Gastrocnemius medialis (tissue), 4 donors: ENCODE measurements around the gene RORC. TPM values are rescaled to one million over a fixed set of nuclear protein-coding genes. Genes with fewer than 3 reads are reported as not detected.

Experiments used
- ATAC-seq, 2 donors: fragments of 150-250 bp; one replicate each; pipeline ENCODE4 v1.9.1; 2016
- DNase-seq, 2 donors: peaks; one replicate each; pipeline ENCODE4 v3.0.0-alpha.2; 2019
- H3K27ac ChIP-seq, 4 donors: fragments of 200-600 bp; sonication (generic); 1 replicate in 1 of 4; 2 replicates in 3 of 4; pipeline ENCODE4 v1.5.1; 2016 to 2018; ENCODE audit warnings: mild to moderate bottlenecking in 2 of 4, moderate library complexity in 1 of 4
- H3K27me3 ChIP-seq, 3 donors: fragments of 200-600 bp; sonication (generic) in 2 of 3; 1 replicate in 1 of 3; 2 replicates in 2 of 3; pipeline versions ENCODE4 v1.5.1 to v1.6.0; 2016 to 2019; ENCODE audit warnings: mild to moderate bottlenecking in 1 of 3, moderate library complexity in 1 of 3
- H3K36me3 ChIP-seq, 2 donors: fragments of 200-600 bp; sonication (generic) in 1 of 2; one replicate each; pipeline ENCODE4 v1.5.1; 2017 to 2018
- H3K4me1 ChIP-seq, 2 donors: fragments of 200-600 bp; sonication (generic) in 1 of 2; one replicate each; pipeline ENCODE4 v1.5.1; 2016 to 2017; ENCODE audit warnings: mild to moderate bottlenecking in 2 of 2
- H3K4me3 ChIP-seq, 4 donors: fragments of 200-600 bp; sonication (generic) in 3 of 4; 1 replicate in 1 of 4; 2 replicates in 3 of 4; pipeline ENCODE4 v1.5.1; 2016 to 2019; ENCODE audit warnings: mild to moderate bottlenecking in 2 of 4
- H3K9me3 ChIP-seq, 3 donors: fragments of 200-600 bp; sonication (generic) in 2 of 3; 1 replicate in 1 of 3; 2 replicates in 2 of 3; pipeline ENCODE4 v1.5.1; 2016 to 2019
- POLR2A ChIP-seq, 2 donors: fragments of 450-650 bp; IDR thresholded peaks; one replicate each; pipeline ENCODE4 v1.6.1; 2017; ENCODE audit warnings: antibody characterized with exemption in 2 of 2, mild to moderate bottlenecking in 2 of 2, moderate library complexity in 2 of 2
- in situ Hi-C, 4 donors: fragments of 200-750 bp; cut with MboI; loops; one replicate each; pipeline versions ENCODE4 v1.15.0 to v1.8.0; 2017; ENCODE audit warnings: low sequenced_read_pairs in 4 of 4
- intact Hi-C: fragments of 100-400 bp; cut with DNase I; formaldehyde crosslinking; loops from one replicate; pipeline ENCODE4 v1.15.1; 2023; ENCODE audit warnings: low total_unique reads
- total RNA-seq, 4 donors: library from RNA; depleted of rRNA; stranded (reverse); fragments of >200 nt; gene quantifications; one replicate each; pipeline versions ENCODE4 v1.1.0 to v1.2.3, GENCODE V29; 2016
- TF ChIP-seq, protein P1 (sequence below), 5 experiments: fragments of 450-650 bp in 3 of 5; fragments of 200-600 bp in 2 of 5; sonication (generic) in 2 of 5; IDR thresholded peaks in 4 of 5; conservative IDR thresholded peaks in 1 of 5; 1 replicate in 4 of 5; 2 replicates in 1 of 5; pipeline ENCODE4 v1.5.1; 2016 to 2019; ENCODE audit warnings: antibody characterized with exemption in 5 of 5, mild to moderate bottlenecking in 3 of 5, moderate library complexity in 3 of 5

RORC gene
- total RNA-seq, 4 donors from 2014 or later: 61.3 to 251 (median 163) TPM

GRCh38 chr1:151799179-151800022 is 32.2 kb downstream of the RORC start:
- Histone ChIP-seq H3K36me3 (no peaks in the 10 kb centered on the region), H3K27ac (no peak overlapping the region), H3K9me3 (no peaks in the 10 kb centered on the region), H3K27me3 (no peaks in the 10 kb centered on the region), H3K4me1 (peaks cover 0 to 2% of the 10 kb centered on the region in 2 donors), H3K4me3 (no peak overlapping the region)
- DNase-seq: no peak
- no peak for ATAC-seq
- in situ Hi-C loops (no loop called here), intact Hi-C loops (no loop called here)
- no peak for TF ChIP-seq POLR2A (IDR thresholded peaks at IDR 0.05)
- TF ChIP-seq, protein P1, sequence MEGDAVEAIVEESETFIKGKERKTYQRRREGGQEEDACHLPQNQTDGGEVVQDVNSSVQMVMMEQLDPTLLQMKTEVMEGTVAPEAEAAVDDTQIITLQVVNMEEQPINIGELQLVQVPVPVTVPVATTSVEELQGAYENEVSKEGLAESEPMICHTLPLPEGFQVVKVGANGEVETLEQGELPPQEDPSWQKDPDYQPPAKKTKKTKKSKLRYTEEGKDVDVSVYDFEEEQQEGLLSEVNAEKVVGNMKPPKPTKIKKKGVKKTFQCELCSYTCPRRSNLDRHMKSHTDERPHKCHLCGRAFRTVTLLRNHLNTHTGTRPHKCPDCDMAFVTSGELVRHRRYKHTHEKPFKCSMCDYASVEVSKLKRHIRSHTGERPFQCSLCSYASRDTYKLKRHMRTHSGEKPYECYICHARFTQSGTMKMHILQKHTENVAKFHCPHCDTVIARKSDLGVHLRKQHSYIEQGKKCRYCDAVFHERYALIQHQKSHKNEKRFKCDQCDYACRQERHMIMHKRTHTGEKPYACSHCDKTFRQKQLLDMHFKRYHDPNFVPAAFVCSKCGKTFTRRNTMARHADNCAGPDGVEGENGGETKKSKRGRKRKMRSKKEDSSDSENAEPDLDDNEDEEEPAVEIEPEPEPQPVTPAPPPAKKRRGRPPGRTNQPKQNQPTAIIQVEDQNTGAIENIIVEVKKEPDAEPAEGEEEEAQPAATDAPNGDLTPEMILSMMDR (IDR thresholded peaks at IDR 0.05 in 4 of 5, conservative IDR thresholded peaks at IDR 0.05 in 1 of 5): no peak

DNA sequence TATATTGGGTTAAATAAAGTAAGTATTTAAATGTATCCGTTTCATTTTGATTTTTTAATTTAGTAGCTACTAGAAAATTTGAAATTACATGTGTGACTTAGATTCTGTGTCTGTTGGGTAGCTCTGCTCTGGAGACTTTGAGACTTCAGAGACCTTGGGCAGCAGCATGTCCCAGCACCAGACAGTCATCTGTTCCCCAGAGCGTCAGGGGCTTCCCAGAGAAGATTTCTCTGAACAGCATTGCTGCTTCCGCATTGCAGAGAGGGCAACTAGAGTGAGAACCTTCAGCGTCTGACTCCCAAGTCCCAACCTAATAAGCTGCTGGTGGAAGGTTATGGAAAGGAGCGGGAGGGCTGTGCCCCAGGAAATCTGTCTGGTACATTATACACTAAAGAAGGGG is 33.0 kb downstream of the RORC start:
- no peak overlapping the region for H3K27ac ChIP-seq
- H3K4me3 ChIP-seq: no peak overlapping the region
- TF ChIP-seq, protein P1 (IDR thresholded peaks at IDR 0.05 in 4 of 5, conservative IDR thresholded peaks at IDR 0.05 in 1 of 5): no peak
- no peak for TF ChIP-seq POLR2A (IDR thresholded peaks at IDR 0.05)
- ATAC-seq (no peak), DNase-seq (no peak)
- H3K27me3 ChIP-seq: no peaks in the 10 kb centered on the region
- intact Hi-C loops: no loop called here
- H3K9me3 ChIP-seq: no peaks in the 10 kb centered on the region
- no peaks in the 10 kb centered on the region for H3K36me3 ChIP-seq
- in situ Hi-C loops: no loop called here
- no peaks in the 10 kb centered on the region for H3K4me1 ChIP-seq

DNA sequence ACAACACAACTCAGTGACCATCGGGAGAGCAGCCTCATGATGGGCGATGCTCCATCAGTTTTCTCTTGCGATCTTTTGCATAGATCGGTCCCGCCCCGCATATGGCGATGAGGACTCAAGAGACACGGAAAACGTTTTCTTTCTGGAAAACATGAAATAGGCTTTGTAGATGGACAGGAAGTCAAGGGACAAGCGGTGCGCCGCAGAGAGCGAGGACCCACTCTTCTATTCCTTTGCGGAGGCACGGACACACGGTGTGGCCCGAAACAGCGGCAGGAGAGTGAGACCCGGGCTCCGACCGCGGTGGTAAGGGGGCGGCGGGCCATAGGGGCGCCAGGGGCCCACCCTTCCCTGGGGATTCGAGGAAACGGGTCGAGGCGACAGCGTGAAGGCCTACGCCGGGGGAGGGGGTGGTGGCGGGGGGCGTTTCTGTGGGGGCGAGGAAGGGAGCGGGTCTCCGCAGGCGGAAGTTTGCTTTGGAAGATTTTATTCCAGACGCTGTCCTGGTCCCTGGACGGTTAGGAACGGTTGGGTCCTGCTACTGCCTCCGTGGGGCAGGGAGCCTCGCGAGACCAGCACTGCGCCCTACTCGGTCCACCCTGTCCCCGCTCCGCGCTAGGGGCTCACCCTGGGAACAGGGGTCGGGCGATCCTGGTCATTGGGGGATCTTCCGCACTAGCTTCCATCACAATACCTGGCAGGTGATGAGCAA is 40.5 kb downstream of the RORC start:
- DNase-seq: no peak
- TF ChIP-seq, protein P1 (IDR thresholded peaks at IDR 0.05 in 4 of 5, conservative IDR thresholded peaks at IDR 0.05 in 1 of 5): no peak
- no peak for TF ChIP-seq POLR2A (IDR thresholded peaks at IDR 0.05)
- intact Hi-C loops (loop anchor here (1.0 kb wide), 4 partner anchors 28 to 179 kb away; partner anchors contain the start of genes MRPL9 and SNX27), in situ Hi-C loops (no loop called here)
- Histone ChIP-seq H3K36me3 (no peaks in the 10 kb centered on the region), H3K4me1 (peaks cover 12 to 14% of the 10 kb centered on the region in 2 donors), H3K4me3 (peak overlapping the region; percentile 63 to 88 (median 84)), H3K27me3 (no peaks in the 10 kb centered on the region), H3K9me3 (no peaks in the 10 kb centered on the region), H3K27ac (peak overlapping the region; percentile 75 to 80 (median 79))
- peak in 1 of 2 donors; percentile 10 for ATAC-seq

DNA sequence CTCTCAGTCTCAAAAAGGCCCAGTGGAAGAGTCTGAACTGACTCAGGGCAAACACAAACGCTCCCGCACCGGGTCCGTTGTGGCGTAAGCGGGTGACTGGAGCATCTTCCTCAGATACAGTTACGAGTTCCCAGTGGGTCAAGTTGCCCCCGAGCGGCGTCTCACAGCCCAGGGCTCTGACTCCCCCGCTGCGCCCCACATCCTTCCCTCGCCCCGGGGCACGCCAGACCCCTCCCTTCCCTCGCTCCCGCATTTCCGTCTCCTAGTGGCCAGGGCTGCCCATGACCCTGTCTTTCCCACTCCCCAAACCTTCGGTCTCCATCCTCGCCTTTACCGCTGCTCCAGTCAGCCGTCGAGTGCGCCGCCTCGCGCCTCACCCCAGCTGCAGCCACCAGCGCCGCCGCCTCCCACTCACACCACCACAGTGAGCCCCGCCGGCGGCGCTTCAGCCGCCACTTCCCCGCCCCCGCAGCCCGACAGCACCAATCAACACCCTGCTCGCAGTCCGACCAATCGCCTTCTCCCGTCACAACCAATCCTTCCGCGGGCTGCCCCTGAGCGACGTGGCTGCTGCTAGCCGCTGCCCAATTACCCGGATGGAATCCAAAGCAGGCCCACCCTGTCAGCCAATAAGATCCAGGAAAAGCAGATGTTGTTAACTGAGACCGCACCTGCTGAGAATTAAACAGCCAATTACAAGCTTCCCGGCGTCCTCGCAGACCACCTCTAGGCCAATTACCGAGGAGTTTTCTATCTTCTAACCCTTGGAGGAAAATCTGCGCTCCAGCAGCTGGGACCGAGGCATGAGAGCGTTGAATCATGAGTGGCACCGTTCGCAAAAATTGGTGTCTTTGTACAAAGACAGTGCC is 41.3 kb downstream of the RORC start, which contains the start of gene TDRKH:
Gene TDRKH, minus strand, starts transcription at position 430 of the 869 bp plus-strand sequence. CDS start 7,478 bp downstream, outside the sequence.
- Histone ChIP-seq H3K27ac (peak within 1 kb of the TSS; percentile 75 to 80 (median 80)), H3K9me3 (no peaks in the 10 kb centered on the region), H3K4me3 (peak within 1 kb of the TSS; percentile 63 to 88 (median 84)), H3K27me3 (no peaks in the 10 kb centered on the region), H3K4me1 (peaks cover 12 to 14% of the 10 kb centered on the region in 2 donors), H3K36me3 (no peaks in the 10 kb centered on the region)
- TF ChIP-seq POLR2A (IDR thresholded peaks at IDR 0.05): peak; percentile 65 to 86
- TF ChIP-seq, protein P1 (IDR thresholded peaks at IDR 0.05 in 4 of 5, conservative IDR thresholded peaks at IDR 0.05 in 1 of 5): peak in 3 of 5 experiments; percentile 23 to 40 (median 39)
- intact Hi-C loops (loop anchor here (1.0 kb wide), 4 partner anchors 27 to 178 kb away; partner anchors contain the start of genes MRPL9 and SNX27), in situ Hi-C loops (no loop called here)
- peak; percentile 99 for ATAC-seq
- DNase-seq: peak; percentile 99
